ENCODE measurements around the gene ELMO3. TPM values are rescaled to one million over a fixed set of nuclear protein-coding genes. Genes with fewer than 3 reads are reported as not detected.

ELMO3 gene
- total and polyA plus RNA-seq, 2 of the 13 experiments (the other 11 are each of a cell fraction or from before 2014, with no cell fraction given), result 2.6 to 4.0 TPM

GRCh38 chr16:67191995-67192681 is 6.8 kb upstream of the ELMO3 start, which contains the start of gene E2F4 (continued):
- TF ChIP-seq PRDM10 (CRISPR knock-in tag; IDR thresholded peaks at IDR 0.05; ENCODE audit: low read depth), result no peak
- no peak for TF ChIP-seq SRSF1 (optimal IDR thresholded peaks at IDR 0.05; ENCODE audit: low read depth, low read length)
- peak; percentile 92; the same call in 1 of the 2 replicates for TF ChIP-seq KDM5B (CRISPR knock-in tag; IDR thresholded peaks at IDR 0.05; ENCODE audit: borderline replicate concordance)
- TF ChIP-seq MTERF4 (CRISPR knock-in tag; IDR thresholded peaks at IDR 0.05), result peak; percentile 77
- TF ChIP-seq ATF1 (CRISPR knock-in tag; IDR thresholded peaks at IDR 0.05), result no peak
- no peak for TF ChIP-seq ZNF383 (CRISPR knock-in tag; IDR thresholded peaks at IDR 0.05; ENCODE audit: borderline replicate concordance)
- TF ChIP-seq NFAT5 (CRISPR knock-in tag; IDR thresholded peaks at IDR 0.05), result no peak; the same call in none of the 2 replicates
- peak; percentile 76 for TF ChIP-seq EED (CRISPR knock-in tag; IDR thresholded peaks at IDR 0.05)
- TF ChIP-seq PAX8 (CRISPR knock-in tag; IDR thresholded peaks at IDR 0.05; ENCODE audit: borderline replicate concordance), result no peak
- TF ChIP-seq ATAD3A (CRISPR knock-in tag; IDR thresholded peaks at IDR 0.05), result no peak
- TF ChIP-seq PLSCR1 (CRISPR knock-in tag; IDR thresholded peaks at IDR 0.05; ENCODE audit: borderline replicate concordance), result no peak
- peak; percentile 71; the same call in 1 of the 2 replicates for TF ChIP-seq NKX3-1 (CRISPR knock-in tag; IDR thresholded peaks at IDR 0.05)
- TF ChIP-seq PHB2 (IDR thresholded peaks at IDR 0.05; ENCODE audit: partially characterized antibody), result no peak
- no peak for TF ChIP-seq MTF2 (CRISPR knock-in tag; IDR thresholded peaks at IDR 0.05; ENCODE audit: borderline replicate concordance)
- no peak for TF ChIP-seq ZNF326 (CRISPR knock-in tag; IDR thresholded peaks at IDR 0.05; ENCODE audit: borderline replicate concordance)
- no peak for TF ChIP-seq SYNCRIP (IDR thresholded peaks at IDR 0.05; ENCODE audit: insufficient read depth, low read depth, low read length)
- TF ChIP-seq HNRNPUL1 (IDR thresholded peaks at IDR 0.05; ENCODE audit: low read depth, low read length), result no peak
- peak; percentile 98 for TF ChIP-seq KAT8 (CRISPR knock-in tag; IDR thresholded peaks at IDR 0.05)
- TF ChIP-seq ZNF563 (CRISPR knock-in tag; IDR thresholded peaks at IDR 0.05), result peak; percentile 94; the same call in 1 of the 2 replicates

Measured in HepG2 (cell line).